K562 (cell line): Measurements from ENCODE around the gene MRPL30. TPM values are rescaled to one million over a fixed set of nuclear protein-coding genes. Genes with fewer than 3 reads are reported as not detected.

Source experiments
- AFF4 ChIP-seq: sonication (generic); formaldehyde crosslinking; IDR thresholded peaks from 2 replicates; pipeline ENCODE4 v1.8.0; 2023; ENCODE audit warnings: mild to moderate bottlenecking, missing genetic modification reagents
- ATF2 ChIP-seq: sonication (generic); formaldehyde crosslinking; IDR thresholded peaks from 2 replicates; pipeline ENCODE4 v1.8.1; 2022; ENCODE audit warnings: missing genetic modification reagents
- CLOCK ChIP-seq: fragments of 250-450 bp; sonication (Bioruptor Pico); IDR thresholded peaks from 2 replicates; pipeline ENCODE4 v1.4.0; 2020; ENCODE audit warnings: mild to moderate bottlenecking, moderate library complexity, borderline replicate concordance
- FOXM1 ChIP-seq, 2 experiments: fragments of 450-650 bp in 1 of 2; sonication (generic) in 1 of 2; formaldehyde crosslinking in 1 of 2; IDR thresholded peaks; 2 replicates each; pipeline versions ENCODE4 v1.6.1 to v1.9.0; 2017 to 2022; ENCODE audit warnings: low read depth in 2 of 2, mild to moderate bottlenecking in 2 of 2, missing genetic modification reagents in 1 of 2, moderate library complexity in 1 of 2
- GTF2A2 ChIP-seq: IDR thresholded peaks from 2 replicates; pipeline ENCODE4 v1.6.1; 2016; ENCODE audit warnings: mild to moderate bottlenecking, missing genetic modification characterization, missing compliant biosample characterization
- GTF2F1 ChIP-seq: IDR thresholded peaks from 2 replicates; pipeline ENCODE4 v1.6.1; 2011; ENCODE audit warnings: low read depth, low read length, improper control_type of control experiment
- HDAC3 ChIP-seq: fragments of 450-650 bp; IDR thresholded peaks from 2 replicates; pipeline ENCODE4 v1.6.1; 2018; ENCODE audit warnings: borderline replicate concordance, mild to moderate bottlenecking, moderate library complexity; ENCODE audit not compliant: partially characterized antibody
- HDAC8 ChIP-seq: fragments of 450-650 bp; IDR thresholded peaks from 2 replicates; pipeline ENCODE4 v1.6.1; 2016; ENCODE audit warnings: mild to moderate bottlenecking, missing genetic modification characterization, moderate library complexity, missing compliant biosample characterization
- HNRNPLL ChIP-seq: fragments of 200-400 bp; formaldehyde crosslinking; IDR thresholded peaks from 2 replicates; pipeline ENCODE4 v1.6.1; 2017; ENCODE audit warnings: low read length, low read depth, mild to moderate bottlenecking; ENCODE audit not compliant: poor library complexity, severe bottlenecking
- HSF4 ChIP-seq: fragments of 250-450 bp; sonication (Bioruptor Pico); IDR thresholded peaks from 2 replicates; pipeline ENCODE4 v2.1.2; 2022; ENCODE audit warnings: mild to moderate bottlenecking, moderate library complexity, borderline replicate concordance
- KDM1A ChIP-seq, 2 experiments: fragments of 450-650 bp; IDR thresholded peaks; 2 replicates each; pipeline ENCODE4 v1.6.1; 2016; ENCODE audit warnings: mild to moderate bottlenecking in 2 of 2
- NFATC3 ChIP-seq: fragments of 450-650 bp; IDR thresholded peaks from 2 replicates; pipeline ENCODE4 v1.6.1; 2017; ENCODE audit warnings: mild to moderate bottlenecking
- NFRKB ChIP-seq: fragments of 450-650 bp; IDR thresholded peaks from 2 replicates; pipeline ENCODE4 v1.6.1; 2016; ENCODE audit warnings: low read depth
- NUFIP1 ChIP-seq: fragments of 450-650 bp; IDR thresholded peaks from 2 replicates; pipeline ENCODE4 v1.6.1; 2018; ENCODE audit not compliant: partially characterized antibody
- RFX1 ChIP-seq: fragments of 450-650 bp; IDR thresholded peaks from 2 replicates; pipeline ENCODE4 v1.6.1; 2016; ENCODE audit warnings: mild to moderate bottlenecking, moderate library complexity
- SETDB1 ChIP-seq: IDR thresholded peaks from one replicate; pipeline ENCODE4 v1.6.1; 2012; ENCODE audit warnings: low read length, control low read depth, inconsistent platforms
- SNIP1 ChIP-seq: fragments of 450-650 bp; IDR thresholded peaks from 2 replicates; pipeline ENCODE4 v1.7.1; 2017; ENCODE audit warnings: low read depth, mild to moderate bottlenecking
- TFAP4 ChIP-seq: sonication (generic); formaldehyde crosslinking; IDR thresholded peaks from 2 replicates; pipeline ENCODE4 v1.8.0; 2022; ENCODE audit warnings: missing genetic modification reagents, mild to moderate bottlenecking, moderate library complexity, borderline replicate concordance
- THRA ChIP-seq: fragments of 450-650 bp; IDR thresholded peaks from 2 replicates; pipeline ENCODE4 v1.6.1; 2017; ENCODE audit warnings: mild to moderate bottlenecking, moderate library complexity
- ZNF408 ChIP-seq: fragments of 250-450 bp; sonication (Bioruptor Pico); IDR thresholded peaks from 2 replicates; pipeline ENCODE4 v1.4.0; 2020; ENCODE audit warnings: low read depth, mild to moderate bottlenecking, moderate library complexity
- polyA plus RNA-seq, 8 experiments: library from polyadenylated mRNA; depleted of rRNA in 4 of 8; stranded (reverse) in 5 of 8; unstranded in 3 of 8; fragments of >200 nt; fragmentation: Nextera tagmentation in 2 of 8; fragmentation: Illumina TruSeq in 1 of 8; extraction: Ambion mirVana in 2 of 8; extraction: Trizol in 1 of 8; gene quantifications; 2 replicates each; pipeline versions ENCODE4 v1.2.1 to v1.2.3, GENCODE V29; 2011 to 2014; ENCODE audit warnings: inconsistent platforms in 1 of 8, missing spikeins in 1 of 8
- total RNA-seq, 7 experiments: library from RNA; depleted of rRNA in 6 of 7; stranded (reverse); fragments of >200 nt in 6 of 7; fragmentation: Illumina TruSeq in 2 of 7; extraction: Trizol in 2 of 7; gene quantifications; 2 replicates each; pipeline versions ENCODE4 v1.2.1 to v1.2.3, GENCODE V29; 2011 to 2021; ENCODE audit warnings: low replicate concordance in 1 of 7

MRPL30 gene
- total and polyA plus RNA-seq, 9 of the 15 experiments (the other 6 are each of a cell fraction or from before 2014, with no cell fraction given), result 63.3 to 130 (median 87.0) TPM

GRCh38 chr2:99140860-99141109 is 40.2 kb upstream of the MRPL30 start (continued):
- TF ChIP-seq THRA (no peak), SETDB1 (no peak), FOXM1 (IDR thresholded peaks at IDR 0.05; ENCODE audit: low read depth) (no peak), FOXM1 (CRISPR knock-in tag; IDR thresholded peaks at IDR 0.05; ENCODE audit: low read depth) (no peak), NUFIP1 (no peak), CLOCK (CRISPR knock-in tag) (no peak), NFATC3 (no peak), TFAP4 (no peak), GTF2A2 (tag) (no peak), ZNF408 (CRISPR knock-in tag) (no peak), RFX1 (no peak), ATF2 (CRISPR knock-in tag) (no peak), HDAC8 (tag) (no peak), NFRKB (no peak), KDM1A (IDR thresholded peaks at IDR 0.05) (no peak), HSF4 (no peak), HDAC3 (no peak), AFF4 (no peak), GTF2F1 (no peak), SNIP1 (no peak), HNRNPLL (peak; percentile 45)
